GM12878 (cell line): ENCODE results near the gene CDH4. TPM values are rescaled to one million over a fixed set of nuclear protein-coding genes. Genes with fewer than 3 reads are reported as not detected.

ENCODE experiments used
- ATAC-seq: fragments of 200-7000 bp; cut with Tn5 transposase; 3 replicates; pipeline ENCODE4 v1.9.1; 2020; ENCODE audit warnings: mild to moderate bottlenecking, moderate library complexity
- BruUV-seq: library from RNA; stranded (reverse); fragments of 400-500 nt; replicated peaks from 2 replicates; lab custom pipeline; 2021; lab: Mats Ljungman, UMichigan
- CTCF ChIA-PET: fragments of 300-600 bp; sonication (Branson Sonifier 250); formaldehyde crosslinking; extraction: SDS; loops from one replicate; lab custom pipeline; 2021; ENCODE audit warnings: inconsistent platforms; lab: Yijun Ruan, JAX
- POLR2A ChIA-PET: fragments of 350-600 bp; formaldehyde crosslinking; extraction: SDS; loops from one replicate; lab custom pipeline; 2021; ENCODE audit warnings: inconsistent platforms; lab: Charles Lee
- RAD21 ChIA-PET: fragments of 300-600 bp; sonication (Branson Sonifier 250); formaldehyde crosslinking; loops from one replicate; lab custom pipeline; 2023; ENCODE audit warnings: antibody characterized with exemption; ENCODE audit not compliant: unreplicated experiment; lab: Charles Lee
- SMC1A ChIA-PET: fragments of 300-600 bp; sonication (Branson Sonifier 250); formaldehyde crosslinking; loops from one replicate; lab custom pipeline; 2023; ENCODE audit not compliant: unreplicated experiment, uncharacterized antibody; lab: Charles Lee
- DNase-seq: peaks from one replicate; pipeline ENCODE4 v3.0.0-alpha.2; 2011; ENCODE audit warnings: low read depth, low spot score
- FAIRE-seq: peaks from 3 replicates; lab custom pipeline; 2011; peaks lifted over from hg19 to GRCh38; lab: Jason Lieb, UNC
- H2AFZ ChIP-seq: 2 replicates; pipeline ENCODE4 v1.6.0; 2011; ENCODE audit warnings: low read depth, low read length, control low read depth; ENCODE audit not compliant: control insufficient read depth
- H3K27ac ChIP-seq: 2 replicates; pipeline ENCODE4 v1.5.1; 2011; ENCODE audit warnings: control low read depth; ENCODE audit not compliant: control insufficient read depth, insufficient read depth
- H3K27me3 ChIP-seq, 2 experiments: replicated peaks in 1 of 2; 2 replicates each; pipeline versions ENCODE4 v1.6.0 to v1.6.1; 2011; ENCODE audit warnings: low read length in 1 of 2; ENCODE audit not compliant: control insufficient read depth in 2 of 2, insufficient read depth in 2 of 2
- H3K36me3 ChIP-seq, 2 experiments: 2 replicates each; pipeline ENCODE4 v1.5.1; 2011; ENCODE audit warnings: low read length in 1 of 2; ENCODE audit not compliant: control insufficient read depth in 2 of 2, insufficient read depth in 2 of 2
- H3K4me1 ChIP-seq: 2 replicates; pipeline ENCODE4 v1.6.1; 2011; ENCODE audit warnings: mild to moderate bottlenecking, low read length, moderate library complexity, mixed read lengths; ENCODE audit not compliant: control insufficient read depth, insufficient read depth
- H3K4me2 ChIP-seq: 2 replicates; pipeline ENCODE4 v1.6.0; 2011; ENCODE audit warnings: control low read depth; ENCODE audit not compliant: control insufficient read depth, insufficient read depth
- H3K4me3 ChIP-seq: fragments of 200-600 bp; sonication (generic); 2 replicates; pipeline ENCODE4 v1.5.1; 2016
- H3K79me2 ChIP-seq: 2 replicates; pipeline ENCODE4 v1.6.0; 2011; ENCODE audit warnings: low read length; ENCODE audit not compliant: control insufficient read depth, insufficient read depth
- H3K9ac ChIP-seq: 2 replicates; pipeline ENCODE4 v1.8.0; 2011; ENCODE audit warnings: low read length, control low read depth, mixed read lengths; ENCODE audit not compliant: control insufficient read depth, insufficient read depth
- H3K9me3 ChIP-seq: replicated peaks from 3 replicates; pipeline ENCODE4 v1.5.1; 2011; ENCODE audit warnings: mild to moderate bottlenecking, low read length; ENCODE audit not compliant: control insufficient read depth, insufficient read depth
- H4K20me1 ChIP-seq: 2 replicates; pipeline ENCODE4 v1.6.0; 2011; ENCODE audit not compliant: control insufficient read depth, insufficient read depth
- CBX3 ChIP-seq: fragments of 200-600 bp; sonication (generic); IDR thresholded peaks from 2 replicates; pipeline ENCODE4 v1.6.1; 2016; ENCODE audit warnings: low read depth, borderline replicate concordance
- FOXM1 ChIP-seq: IDR thresholded peaks from 2 replicates; pipeline ENCODE4 v1.6.1; 2012; ENCODE audit warnings: low read depth, mild to moderate bottlenecking, inconsistent platforms, low read length, moderate library complexity
- GABPA ChIP-seq: IDR thresholded peaks from 2 replicates; pipeline ENCODE4 v1.6.1; 2014; ENCODE audit warnings: antibody characterized with exemption, low read depth, mild to moderate bottlenecking, inconsistent platforms
- HSF1 ChIP-seq: fragments of 150-350 bp; IDR thresholded peaks from 2 replicates; pipeline ENCODE4 v1.6.1; 2014; ENCODE audit warnings: mild to moderate bottlenecking, low read depth, low read length
- MYB ChIP-seq: fragments of 150-350 bp; IDR thresholded peaks from 2 replicates; pipeline ENCODE4 v1.6.1; 2014; ENCODE audit warnings: mild to moderate bottlenecking, low read depth, low read length, borderline replicate concordance
- ZZZ3 ChIP-seq: IDR thresholded peaks from 2 replicates; pipeline ENCODE4 v1.6.1; 2011; ENCODE audit warnings: low read depth; ENCODE audit not compliant: control insufficient read depth, insufficient read length
- WGBS: methylation state at CpG from one replicate; pipeline ENCODE4 v1.1.6; 2016; ENCODE audit warnings: low lambda C conversion rate; ENCODE audit not compliant: insufficient replicate concordance, insufficient coverage; ENCODE audit errors: missing lambda C conversion rate; 5-methylcytosine and 5-hydroxymethylcytosine counted together
- in situ Hi-C: fragments of 300-500 bp; cut with MboI; formaldehyde crosslinking; loops from 9 replicates; pipeline ENCODE4 v1.14.3; 2018; ENCODE audit warnings: mixed read lengths
- intact Hi-C: fragments of 100-400 bp; cut with micrococcal nuclease; formaldehyde crosslinking; loops from one replicate; pipeline ENCODE4 v1.14.2; 2022; ENCODE audit not compliant: unreplicated experiment
- polyA plus RNA-seq, 11 experiments: library from polyadenylated mRNA; depleted of rRNA in 4 of 11; unstranded in 6 of 11; stranded (reverse) in 5 of 11; fragments of >200 nt; fragmentation: Nextera tagmentation in 4 of 11; fragmentation: Illumina TruSeq in 1 of 11; extraction: Ambion mirVana in 4 of 11; extraction: Trizol in 1 of 11; gene quantifications; 1 replicate in 1 of 11; 2 replicates in 10 of 11; pipeline versions ENCODE4 v1.2.1 to v1.2.3, GENCODE V29; 2011 to 2016; ENCODE audit warnings: inconsistent platforms in 2 of 11, missing spikeins in 2 of 11, low read depth in 1 of 11
- total RNA-seq, 4 experiments: library from RNA; depleted of rRNA in 3 of 4; stranded (reverse); fragments of >200 nt in 3 of 4; fragmentation: Illumina TruSeq in 1 of 4; extraction: Trizol in 1 of 4; gene quantifications; 2 replicates each; pipeline versions ENCODE4 v1.2.1 to v1.2.3, GENCODE V29; 2013 to 2021

The CDH4 gene
- total and polyA plus RNA-seq, 10 of the 15 experiments (the other 5 are each of a cell fraction or from before 2014, with no cell fraction given): not detected

DNA sequence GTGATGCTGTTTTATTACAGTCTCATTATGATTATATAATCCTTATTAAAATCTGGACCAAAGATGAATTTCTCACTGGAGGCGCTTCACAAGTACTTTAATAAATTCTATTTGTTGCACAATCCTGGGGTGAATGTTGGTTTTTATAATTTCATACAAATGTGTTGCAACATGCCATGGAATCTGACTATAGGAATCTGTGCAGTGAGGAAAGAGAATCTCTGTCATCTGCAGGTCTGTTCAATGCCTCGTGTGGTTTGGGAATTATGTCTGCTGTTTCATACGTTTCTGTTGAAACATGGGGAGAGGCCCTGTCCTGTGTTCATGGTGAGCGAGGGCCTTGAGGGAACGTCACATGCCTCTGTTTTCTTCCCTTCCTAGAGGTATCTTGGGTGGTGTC, 277.3 kb downstream of the CDH4 start:
- ATAC-seq: no peak
- no TSS peak for BruUV-seq
- H3K4me2 ChIP-seq: no peak overlapping the region
- ChIA-PET RAD21 (no interaction called here), SMC1A (no interaction called here), POLR2A (no interaction called here)
- FAIRE-seq: no peak
- H3K27ac ChIP-seq: no peak overlapping the region
- no peak for DNase-seq
- H3K79me2 ChIP-seq: no peaks in the 10 kb centered on the region
- H2AFZ ChIP-seq: no peak overlapping the region
- H3K9me3 ChIP-seq: no peaks in the 10 kb centered on the region; the same call in 2 of the 3 replicates
- intact Hi-C loops: no loop called here
- 2% methylated on average over 5 of the region's 5 CpGs for WGBS
- TF ChIP-seq HSF1: no peak
- no peak for TF ChIP-seq FOXM1
- no peak for TF ChIP-seq CBX3
- no peak for TF ChIP-seq MYB
- TF ChIP-seq, all 136 proteins: peak for 0
- no peaks in the 10 kb centered on the region for H4K20me1 ChIP-seq
- no peaks in the 10 kb centered on the region for H3K4me1 ChIP-seq
- in situ Hi-C loops: no loop called here
- no peaks in the 10 kb centered on the region for H3K36me3 ChIP-seq
- CTCF ChIA-PET: no interaction called here
- H3K9ac ChIP-seq: no peak overlapping the region
- no peaks in the 10 kb centered on the region for H3K27me3 ChIP-seq
- no peak overlapping the region for H3K4me3 ChIP-seq

- 53% methylated on average over 22 of the region's 22 CpGs for WGBS
- no peaks in the 10 kb centered on the region for H3K79me2 ChIP-seq
- RAD21 ChIA-PET: no interaction called here
- no peak overlapping the region for H2AFZ ChIP-seq
- DNase-seq (no peak), FAIRE-seq (no peak), ATAC-seq (no peak)
- no TSS peak for BruUV-seq
- in situ Hi-C loops: no loop called here
- H3K36me3 ChIP-seq: no peaks in the 10 kb centered on the region
- H3K27me3 ChIP-seq: no peaks in the 10 kb centered on the region
- SMC1A ChIA-PET: no interaction called here
- TF ChIP-seq GABPA: no peak
- TF ChIP-seq ZZZ3: no peak
- no peaks in the 10 kb centered on the region; the same call in 2 of the 3 replicates for H3K9me3 ChIP-seq
- no peaks in the 10 kb centered on the region for H4K20me1 ChIP-seq
- no peaks in the 10 kb centered on the region for H3K4me1 ChIP-seq
- no peak overlapping the region for H3K4me3 ChIP-seq
- no peak overlapping the region for H3K4me2 ChIP-seq
- intact Hi-C loops: no loop called here
- CTCF ChIA-PET: no interaction called here
- POLR2A ChIA-PET: no interaction called here
- H3K9ac ChIP-seq: no peak overlapping the region
- H3K27ac ChIP-seq: no peak overlapping the region
Measured at GRCh38 chr20:61531553-61532345, 279.7 kb downstream of the CDH4 start.
